Measurements from ENCODE around the gene ADTRP. TPM values are rescaled to one million over a fixed set of nuclear protein-coding genes. Genes with fewer than 3 reads are reported as not detected.

The ADTRP gene
- polyA plus RNA-seq, 3 donors = 0.81 to 1.7 (median 1.1) TPM

DNA sequence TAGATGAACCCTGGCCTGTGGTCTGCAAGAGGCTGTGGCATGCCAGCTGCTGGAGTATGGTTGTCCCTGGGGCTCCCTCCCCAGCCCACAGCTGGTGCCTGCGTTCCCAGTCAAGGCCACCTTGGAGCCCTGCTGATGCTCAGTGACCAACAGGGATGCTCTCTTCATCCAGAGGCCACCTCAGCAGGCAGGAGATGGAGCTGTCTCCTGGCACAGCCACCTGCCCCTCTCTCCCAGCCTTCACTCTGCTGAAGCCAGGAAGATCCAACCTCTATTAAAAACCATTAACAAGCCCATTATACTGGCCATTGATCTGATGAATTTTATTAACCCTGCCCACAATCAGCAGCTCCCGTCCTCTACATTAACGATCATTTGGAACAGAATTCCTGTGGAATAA, 40.4 kb downstream of the ADTRP start:
- DNase-seq (ENCODE audit: extremely low read depth in 1 of 11, low read depth in 9 of 11, low spot score in 4 of 11) = no peak

DNA sequence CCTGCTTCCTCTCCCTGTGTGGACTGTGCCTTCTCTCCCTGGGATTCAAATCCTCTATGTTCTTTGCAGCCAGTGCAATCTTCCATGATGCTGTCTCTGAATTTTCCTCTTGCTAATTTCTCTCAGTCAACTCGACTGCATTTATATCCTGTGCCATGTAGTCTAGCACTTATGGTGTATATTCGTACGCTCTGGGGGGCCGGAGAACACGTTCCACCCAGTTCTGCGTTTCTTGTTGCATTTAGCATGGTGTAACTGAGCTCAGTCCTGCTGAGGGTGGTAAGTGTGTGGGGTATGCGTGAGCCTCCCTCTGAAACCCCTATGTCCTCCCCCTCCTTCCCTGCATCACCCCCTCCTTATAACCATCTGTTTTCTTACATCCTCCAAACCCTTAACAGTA, 42.0 kb downstream of the ADTRP start:
- DNase-seq (ENCODE audit: extremely low read depth in 1 of 11, low read depth in 9 of 11, low spot score in 4 of 11) = no peak

GRCh38 chr6:11734861-11735613, 43.6 kb downstream of the ADTRP start:
- no peak for DNase-seq (ENCODE audit: extremely low read depth in 1 of 11, low read depth in 9 of 11, low spot score in 4 of 11)

DNA sequence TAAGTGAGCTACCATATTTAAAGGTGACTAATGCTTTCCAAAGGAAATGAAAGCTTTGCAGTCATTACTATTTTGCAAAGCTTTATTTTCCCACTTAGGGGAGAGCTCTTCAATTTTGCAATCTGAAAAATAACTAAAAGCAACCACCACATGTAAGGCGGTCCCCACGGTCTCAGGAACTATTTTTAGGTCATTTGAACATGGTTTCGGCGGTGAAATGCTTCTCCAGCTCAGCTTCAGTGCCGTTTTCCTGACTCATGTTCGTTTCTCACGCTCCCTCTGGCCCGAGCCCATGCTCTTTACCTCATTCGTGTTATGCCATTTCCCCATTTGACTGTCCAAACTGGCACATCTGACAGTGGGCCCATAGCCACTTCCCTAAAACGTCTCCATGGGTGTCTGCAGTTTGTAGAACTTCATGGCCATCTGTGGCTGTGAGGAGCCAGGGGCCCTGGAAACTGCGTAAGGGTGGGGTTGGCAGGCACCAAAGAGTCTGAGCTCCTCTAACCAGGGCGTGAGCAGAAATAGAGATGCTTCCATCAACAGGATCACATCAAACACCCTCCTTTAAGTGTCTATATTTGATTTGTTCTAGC, 46.5 kb downstream of the ADTRP start:
- DNase-seq (ENCODE audit: extremely low read depth in 1 of 11, low read depth in 9 of 11, low spot score in 4 of 11) = no peak

- DNase-seq (ENCODE audit: extremely low read depth in 1 of 11, low read depth in 9 of 11, low spot score in 4 of 11) = no peak
Observed at GRCh38 chr6:11731423-11731822, 47.2 kb downstream of the ADTRP start.

DNA sequence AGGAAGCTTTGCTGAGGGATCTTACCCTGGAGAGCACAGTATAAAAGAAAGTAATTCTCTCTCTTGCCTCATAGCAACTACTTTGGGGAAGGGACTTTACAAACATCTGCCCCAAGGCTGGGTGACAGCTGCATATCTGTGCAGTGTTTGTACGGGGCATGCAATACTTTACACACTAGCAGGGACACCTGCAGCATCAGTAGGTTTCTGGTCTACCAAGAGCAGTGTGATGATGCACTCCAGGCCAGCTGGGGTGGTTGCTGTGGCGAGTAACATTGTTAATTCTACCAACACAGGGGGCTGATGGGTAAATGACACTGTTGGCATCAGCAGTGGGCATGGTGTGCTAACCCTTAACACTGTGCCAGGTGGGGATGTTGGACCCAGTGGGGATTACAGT, 48.0 kb downstream of the ADTRP start:
- DNase-seq (ENCODE audit: extremely low read depth in 1 of 11, low read depth in 9 of 11, low spot score in 4 of 11) = no peak

- DNase-seq (ENCODE audit: extremely low read depth in 1 of 11, low read depth in 9 of 11, low spot score in 4 of 11) = no peak
Observed at GRCh38 chr6:11729076-11729475, 49.5 kb downstream of the ADTRP start.

DNA sequence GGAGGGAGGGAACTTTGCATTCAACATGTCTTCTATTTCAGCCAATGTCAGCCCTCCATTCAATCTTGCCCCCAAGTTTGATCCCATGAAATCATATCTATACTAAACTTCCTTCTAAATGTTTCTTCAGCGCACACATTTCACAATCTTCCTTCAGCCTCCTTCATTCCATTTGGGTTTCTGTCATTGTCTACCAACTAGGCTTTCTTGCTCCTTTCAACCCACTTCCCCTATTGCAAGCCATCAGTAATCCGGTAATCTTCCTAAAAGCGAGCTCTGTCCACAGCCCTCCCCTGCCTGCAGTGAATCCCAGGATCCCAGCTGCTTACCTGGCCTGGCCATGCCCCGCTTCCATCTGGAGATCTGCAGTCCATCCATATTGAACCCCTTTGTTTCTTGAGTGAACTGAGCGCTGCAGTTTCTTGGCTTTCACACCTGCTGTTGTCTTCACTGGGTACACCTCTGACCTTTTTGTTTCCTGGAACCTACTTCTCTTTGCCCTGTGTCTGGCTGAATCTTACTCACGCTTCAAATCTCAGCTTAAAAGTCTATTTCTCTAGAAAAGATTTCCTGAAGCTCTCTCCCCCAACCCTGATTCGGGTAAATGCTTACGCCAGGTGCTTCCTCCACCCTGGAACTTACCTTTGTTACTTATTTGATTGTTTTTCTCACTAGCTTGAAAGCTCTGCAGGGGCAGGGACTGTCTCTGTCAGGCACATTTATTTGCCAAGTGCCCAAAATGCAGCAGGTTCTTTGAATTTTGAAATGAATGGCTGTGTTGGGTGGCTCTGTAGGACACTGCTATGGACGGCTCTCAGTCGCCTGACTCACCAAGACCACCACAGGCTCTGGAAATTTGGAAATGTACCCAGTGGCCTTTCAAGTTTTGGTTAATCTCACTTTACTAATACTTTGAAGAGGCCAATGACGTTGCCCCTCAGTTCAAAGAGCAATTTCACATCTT, 50.3 kb downstream of the ADTRP start:
- DNase-seq (ENCODE audit: extremely low read depth in 1 of 11, low read depth in 9 of 11, low spot score in 4 of 11) = no peak

DNA sequence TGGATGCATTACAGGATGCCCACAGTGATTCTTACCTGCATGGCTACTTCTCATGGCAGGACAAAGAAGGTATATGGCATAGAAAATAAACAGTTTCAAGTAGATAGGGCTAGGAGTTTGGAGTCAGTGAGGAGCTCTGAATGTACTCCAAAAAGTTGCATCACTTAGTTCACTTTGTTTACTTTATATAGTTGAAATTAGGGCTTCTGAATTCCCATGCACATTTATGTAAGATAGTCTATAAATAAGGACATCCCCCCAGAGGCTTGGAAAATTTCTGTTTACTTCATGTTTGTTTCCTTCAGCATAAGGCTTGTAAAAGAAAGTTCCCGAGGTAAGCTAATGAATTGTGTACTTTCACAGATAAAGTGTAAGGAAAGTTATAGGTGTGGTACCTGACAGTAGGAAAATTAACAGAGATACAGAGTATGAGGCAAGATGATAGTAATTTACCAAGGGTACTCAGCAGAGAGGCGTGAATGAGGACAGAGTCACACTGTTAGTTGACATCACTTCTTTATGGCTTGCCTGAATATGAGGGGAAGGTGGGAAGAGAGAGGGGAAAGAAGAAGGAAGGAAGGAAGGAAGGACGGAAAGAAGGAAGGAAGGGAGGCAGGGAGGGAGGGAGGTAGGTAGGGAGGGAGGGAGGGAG, 51.1 kb downstream of the ADTRP start:
- DNase-seq (ENCODE audit: extremely low read depth in 1 of 11, low read depth in 9 of 11, low spot score in 4 of 11) = no peak

DNA sequence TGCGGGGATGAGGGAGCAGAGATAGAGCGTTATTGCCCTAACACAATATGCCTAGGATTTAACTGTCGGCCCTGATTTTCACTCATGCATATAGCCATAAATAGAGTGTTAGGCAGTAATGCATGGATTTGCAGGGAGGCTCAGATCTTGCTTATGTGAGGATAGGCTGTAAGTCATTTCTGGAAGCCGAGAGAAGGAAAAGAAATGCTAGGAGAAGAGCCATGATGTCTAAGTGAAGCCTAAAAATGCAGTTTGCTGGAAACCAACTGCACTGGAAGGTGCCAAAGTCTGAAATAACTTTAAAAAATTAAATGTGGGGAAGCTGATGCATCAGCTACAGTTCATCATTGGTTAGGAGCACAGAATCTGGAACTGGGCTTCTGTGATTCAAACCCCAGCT, 54.3 kb downstream of the ADTRP start:
- no peak for DNase-seq (ENCODE audit: extremely low read depth in 1 of 11, low read depth in 9 of 11, low spot score in 4 of 11)

- no peak for DNase-seq (ENCODE audit: extremely low read depth in 1 of 11, low read depth in 9 of 11, low spot score in 4 of 11)
Observed at GRCh38 chr6:11722805-11723631, 55.6 kb downstream of the ADTRP start.

DNA sequence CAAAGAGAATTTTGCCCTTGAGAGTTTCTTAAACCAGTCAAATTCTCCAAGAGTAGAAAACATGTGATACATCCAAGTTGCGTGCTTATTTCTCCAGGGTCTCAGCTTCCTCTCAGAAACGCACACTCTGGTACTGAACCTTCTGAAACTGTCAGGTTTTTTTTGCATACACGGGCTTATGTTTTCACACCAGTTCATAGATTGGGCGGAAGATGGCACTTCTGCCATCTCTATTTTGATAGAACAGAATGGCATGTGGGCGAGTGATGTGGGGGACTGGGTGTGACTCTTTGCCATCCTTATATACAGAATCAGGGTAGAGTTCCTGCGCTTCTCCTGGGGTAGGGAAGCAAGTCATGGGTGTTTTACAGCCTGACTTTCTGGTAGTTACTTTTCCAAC, 56.4 kb downstream of the ADTRP start:
- no peak for DNase-seq (ENCODE audit: extremely low read depth in 1 of 11, low read depth in 9 of 11, low spot score in 4 of 11)

GRCh38 chr6:11718463-11718862, 60.1 kb downstream of the ADTRP start:
- no peak for DNase-seq (ENCODE audit: extremely low read depth in 1 of 11, low read depth in 9 of 11, low spot score in 4 of 11)

DNA sequence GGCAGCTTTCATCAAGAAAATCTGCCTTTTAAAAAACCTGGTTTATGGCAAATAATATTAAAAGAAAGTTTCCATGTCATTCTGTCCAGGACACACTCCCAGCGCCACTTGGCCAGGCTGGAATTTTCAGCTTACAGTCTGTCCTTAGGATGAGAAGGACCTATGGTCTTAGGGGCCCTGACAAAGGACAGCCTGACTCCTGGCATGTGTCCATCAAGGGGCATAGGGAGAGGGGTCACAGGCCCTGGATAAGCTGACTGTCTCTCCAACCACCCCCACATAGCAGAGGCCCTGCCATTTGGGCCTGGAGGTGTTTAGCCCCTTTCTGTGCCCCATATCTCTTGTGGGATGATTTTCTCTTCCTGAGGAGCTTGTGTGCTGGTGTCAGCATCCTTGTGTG, 60.6 kb downstream of the ADTRP start:
- no peak for DNase-seq (ENCODE audit: extremely low read depth in 1 of 11, low read depth in 9 of 11, low spot score in 4 of 11)

- no peak for DNase-seq (ENCODE audit: extremely low read depth in 1 of 11, low read depth in 9 of 11, low spot score in 4 of 11)
Observed at GRCh38 chr6:11714798-11715285, 63.8 kb downstream of the ADTRP start.

GRCh38 chr6:11714116-11714797, 64.3 kb downstream of the ADTRP start:
- DNase-seq (ENCODE audit: extremely low read depth in 1 of 11, low read depth in 9 of 11, low spot score in 4 of 11) = no peak

DNA sequence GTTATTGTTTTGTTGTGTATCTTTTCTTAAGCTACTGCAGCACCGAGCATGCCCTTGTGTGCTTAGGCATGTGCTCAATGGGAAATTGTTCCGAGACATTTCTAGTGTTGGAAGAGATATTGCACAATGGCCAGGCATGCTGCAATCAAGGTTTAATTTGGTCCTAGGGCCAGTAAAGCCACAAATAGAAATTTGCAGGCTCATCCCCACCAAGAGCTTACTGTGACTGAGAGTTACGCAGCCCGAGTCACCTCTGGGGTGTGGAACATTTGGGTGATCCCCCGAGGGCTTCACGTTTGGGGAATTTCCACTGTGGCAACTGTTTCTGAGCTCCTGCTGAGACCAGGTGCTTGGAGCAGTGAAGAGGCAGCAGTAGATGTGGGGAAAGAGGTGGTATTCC, 65.8 kb downstream of the ADTRP start:
- DNase-seq (ENCODE audit: extremely low read depth in 1 of 11, low read depth in 9 of 11, low spot score in 4 of 11) = no peak

All from renal cortex interstitium (tissue), 11 donors.